AG04450 (cell line): Measurements from ENCODE around the gene OSBPL3. TPM values are rescaled to one million over a fixed set of nuclear protein-coding genes. Genes with fewer than 3 reads are reported as not detected.

Source experiments
- CTCF ChIA-PET: fragments of 300-600, 350-600 bp; formaldehyde crosslinking; extraction: SDS; loops from one replicate; lab custom pipeline; 2022; ENCODE audit warnings: antibody characterized with exemption, inconsistent platforms; lab: Charles Lee
- POLR2A ChIA-PET: fragments of 350-600 bp; formaldehyde crosslinking; extraction: SDS; loops from one replicate; lab custom pipeline; 2021; ENCODE audit warnings: antibody characterized with exemption, inconsistent platforms; lab: Yijun Ruan, JAX
- DNase-seq: peaks from one replicate; pipeline ENCODE4 v3.0.0-alpha.2; 2011; ENCODE audit warnings: low read depth, low spot score
- H3K27ac ChIP-seq: one replicate; pipeline ENCODE4 v1.5.1; 2012; ENCODE audit warnings: low read depth, low read length, control low read depth
- H3K27me3 ChIP-seq: one replicate; pipeline ENCODE4 v1.6.0; 2012; ENCODE audit warnings: low read length; ENCODE audit not compliant: control insufficient read depth, insufficient read depth
- H3K4me3 ChIP-seq: 2 replicates; pipeline ENCODE4 v1.5.1; 2011; ENCODE audit warnings: mild to moderate bottlenecking, low read depth, low read length, control low read depth
- H3K9me3 ChIP-seq: 2 replicates; pipeline ENCODE4 v1.5.1; 2012; ENCODE audit warnings: low read length; ENCODE audit not compliant: control insufficient read depth, insufficient read depth
- CTCF ChIP-seq: IDR thresholded peaks from 2 replicates; pipeline ENCODE4 v1.5.1; 2011; ENCODE audit warnings: low read depth, low read length, control low read depth, inconsistent platforms
- polyA plus RNA-seq: library from polyadenylated mRNA; depleted of rRNA; stranded (reverse); fragments of >200 nt; gene quantifications from 2 replicates; pipeline ENCODE4 v1.2.3, GENCODE V29; 2011

The OSBPL3 gene
- polyA plus RNA-seq, 1 experiment = 37.8 TPM

DNA sequence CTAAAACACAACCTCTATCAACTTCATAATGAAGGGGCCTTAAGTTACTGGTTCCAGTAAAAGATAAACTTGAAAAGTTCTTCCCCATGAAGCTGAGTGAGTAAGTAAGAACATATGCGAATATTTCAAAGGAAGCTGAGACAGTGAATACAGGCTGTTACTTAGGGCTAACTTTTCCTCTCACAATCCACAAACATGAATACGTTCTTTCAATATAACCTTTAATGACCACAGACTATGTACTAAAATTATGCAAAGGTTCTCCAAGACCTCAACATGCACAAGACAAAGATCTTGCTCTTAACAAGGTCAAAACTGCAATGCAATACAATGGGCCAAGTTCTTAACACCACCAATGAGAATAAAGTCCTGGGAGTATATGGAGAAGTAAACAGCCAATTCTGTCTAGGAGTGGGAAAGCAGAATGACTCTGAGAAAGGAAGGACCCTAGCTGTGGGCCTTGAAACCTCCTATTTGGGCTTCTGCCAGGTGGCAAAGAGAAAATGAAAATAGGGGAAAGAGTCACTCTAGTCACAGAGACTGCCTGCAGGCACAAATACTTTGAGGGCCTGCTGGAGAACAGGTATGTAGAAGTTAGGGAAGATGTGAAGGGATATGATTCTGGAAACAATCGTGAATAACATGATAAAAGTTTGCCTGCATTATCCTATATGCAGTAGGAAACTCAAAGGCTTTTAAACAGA, 43.7 kb downstream of the OSBPL3 start:
- Histone ChIP-seq H3K27ac (no peak overlapping the region), H3K9me3 (no peaks in the 10 kb centered on the region), H3K27me3 (no peaks in the 10 kb centered on the region), H3K4me3 (no peak overlapping the region)
- ChIA-PET CTCF (interaction anchor here (0.6 kb wide), 1 partner anchor 217 kb away, joined by 3 read pairs; no protein-coding TSS in a partner anchor), POLR2A (interaction anchor here (0.9 kb wide), 1 partner anchor 12 kb away, joined by 3 read pairs; no protein-coding TSS in a partner anchor)
- TF ChIP-seq CTCF = no peak
- DNase-seq = no peak

- ChIA-PET POLR2A (interaction anchor here (0.6 kb wide), 1 partner anchor 39 kb away, joined by 3 read pairs; no protein-coding TSS in a partner anchor), CTCF (interaction anchor here (1.2 kb wide), 1 partner anchor 39 kb away, joined by 3 read pairs; no protein-coding TSS in a partner anchor)
- H3K4me3 ChIP-seq = no peak overlapping the region
- H3K27ac ChIP-seq = no peak overlapping the region
- TF ChIP-seq CTCF = no peak
- no peak for DNase-seq
- H3K9me3 ChIP-seq = no peaks in the 10 kb centered on the region
- H3K27me3 ChIP-seq = no peaks in the 10 kb centered on the region
Observed at GRCh38 chr7:24933298-24933697, 46.7 kb downstream of the OSBPL3 start.

DNA sequence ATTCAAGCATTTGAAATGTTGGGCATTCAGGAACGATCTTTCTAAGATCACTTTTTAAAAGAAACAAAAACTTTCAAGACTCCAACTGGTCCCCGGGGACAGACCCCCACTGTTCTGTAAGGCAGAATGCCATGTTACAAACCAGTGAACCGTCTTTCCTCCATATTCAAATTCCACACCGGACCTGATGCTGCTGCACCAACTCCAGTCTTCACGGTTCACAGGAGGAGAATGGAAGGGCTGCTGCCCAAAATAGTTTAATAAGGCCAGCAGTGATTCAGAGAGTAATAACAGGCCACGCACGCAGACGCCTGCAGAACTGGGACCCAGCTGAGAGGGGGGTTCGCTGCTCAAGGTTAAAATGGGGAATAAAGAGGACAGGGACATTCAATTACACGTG, 47.2 kb downstream of the OSBPL3 start:
- no peak for DNase-seq
- no peak for TF ChIP-seq CTCF
- no peak overlapping the region for H3K27ac ChIP-seq
- no peaks in the 10 kb centered on the region for H3K9me3 ChIP-seq
- no peaks in the 10 kb centered on the region for H3K27me3 ChIP-seq
- ChIA-PET CTCF (no interaction called here), POLR2A (no interaction called here)
- no peak overlapping the region for H3K4me3 ChIP-seq

GRCh38 chr7:24932389-24932788, 47.6 kb downstream of the OSBPL3 start:
- ChIA-PET CTCF (no interaction called here), POLR2A (no interaction called here)
- Histone ChIP-seq H3K27me3 (no peaks in the 10 kb centered on the region), H3K9me3 (no peaks in the 10 kb centered on the region), H3K27ac (no peak overlapping the region), H3K4me3 (no peak overlapping the region)
- no peak for DNase-seq
- TF ChIP-seq CTCF = no peak

DNA sequence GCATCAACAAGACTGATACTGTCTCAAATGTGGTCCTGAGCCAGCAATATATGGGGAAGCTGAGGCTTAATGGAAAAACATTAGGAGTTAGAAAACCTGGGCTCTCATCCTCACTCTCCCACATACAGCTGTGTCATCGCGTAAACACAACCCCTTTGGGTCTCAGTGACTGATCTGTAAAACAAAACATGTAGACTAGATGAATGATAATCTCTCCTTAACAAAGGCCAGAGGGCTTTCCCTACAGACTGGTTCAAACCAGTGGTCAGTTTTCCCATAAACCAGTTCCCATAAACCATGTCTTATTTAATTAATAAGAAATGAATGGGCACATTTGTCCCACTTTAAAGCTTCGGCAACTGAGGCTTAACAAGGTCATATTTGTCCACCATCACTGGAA, 48.1 kb downstream of the OSBPL3 start:
- Histone ChIP-seq H3K4me3 (no peak overlapping the region), H3K27ac (no peak overlapping the region), H3K27me3 (no peaks in the 10 kb centered on the region), H3K9me3 (no peaks in the 10 kb centered on the region)
- ChIA-PET CTCF (no interaction called here), POLR2A (no interaction called here)
- no peak for TF ChIP-seq CTCF
- no peak for DNase-seq
